HCT116 (cell line): Measurements from ENCODE around the gene NEK11. TPM values are rescaled to one million over a fixed set of nuclear protein-coding genes. Genes with fewer than 3 reads are reported as not detected.

ENCODE experiments used
- ATAC-seq: fragments of 200-7000 bp; cut with Tn5 transposase; 2 replicates; pipeline ENCODE4 v1.9.1; 2020; ENCODE audit warnings: mild to moderate bottlenecking, moderate library complexity
- BruUV-seq: library from RNA; stranded (reverse); fragments of 400-500 nt; replicated peaks from 2 replicates; lab custom pipeline; 2021; lab: Mats Ljungman, UMichigan
- CTCF ChIA-PET: fragments of 300-600 bp; sonication (Branson Sonifier 250); formaldehyde crosslinking; loops from one replicate; lab custom pipeline; 2021; ENCODE audit warnings: antibody characterized with exemption; lab: Charles Lee
- POLR2A ChIA-PET: fragments of 300-600, 350-600 bp; sonication (Branson Sonifier 250); formaldehyde crosslinking; loops from one replicate; lab custom pipeline; 2021; ENCODE audit warnings: antibody characterized with exemption; lab: Charles Lee
- RAD21 ChIA-PET, 2 experiments: fragments of 300-600 bp; sonication (Branson Sonifier 250); formaldehyde crosslinking; loops; one replicate each; lab custom pipeline; 2023; ENCODE audit warnings: low total read pairs in 2 of 2; ENCODE audit not compliant: uncharacterized antibody in 2 of 2, unreplicated experiment in 2 of 2, low non-redundant PET in 1 of 2; lab: Charles Lee
- DNase-seq: peaks from one replicate; pipeline ENCODE4 v3.0.0-alpha.2; 2010; ENCODE audit warnings: low read depth, low spot score
- H2AFZ ChIP-seq: fragments of 200-600 bp; shearing (Covaris generic), sonication (generic); 2 replicates; pipeline ENCODE4 v1.6.1; 2017; ENCODE audit warnings: low read depth, mixed run types, mixed read lengths, antibody characterized with exemption, low read length; ENCODE audit not compliant: poor library complexity, severe bottlenecking
- H3K27ac ChIP-seq: 2 replicates; pipeline ENCODE4 v1.5.1; 2012; ENCODE audit warnings: low read depth, low read length
- H3K27me3 ChIP-seq: fragments of 200-600 bp; sonication (generic); 2 replicates; pipeline ENCODE4 v1.6.1; 2016; ENCODE audit warnings: mixed run types, low read length, mixed read lengths; ENCODE audit not compliant: insufficient read depth
- H3K36me3 ChIP-seq, 2 experiments: fragments of 200-500 bp in 1 of 2; fragments of 200-600 bp in 1 of 2; sonication (Bioruptor generic) in 1 of 2; sonication (generic) in 1 of 2; 2 replicates each; pipeline versions ENCODE4 v1.5.1 to v1.6.1; 2014 to 2016; ENCODE audit warnings: low read length in 2 of 2, inconsistent platforms in 1 of 2, mixed read lengths in 1 of 2, mixed run types in 1 of 2; ENCODE audit not compliant: insufficient read depth in 2 of 2, control insufficient read depth in 1 of 2
- H3K4me1 ChIP-seq, 2 experiments: fragments of 200-600 bp in 1 of 2; sonication (generic) in 1 of 2; 2 replicates each; pipeline versions ENCODE4 v1.5.1 to v1.6.1; 2012 to 2017; ENCODE audit warnings: low read length in 2 of 2, inconsistent platforms in 1 of 2, mild to moderate bottlenecking in 1 of 2, mixed read lengths in 1 of 2, mixed run types in 1 of 2, moderate library complexity in 1 of 2; ENCODE audit not compliant: insufficient read depth in 2 of 2, control insufficient read depth in 1 of 2
- H3K4me2 ChIP-seq: fragments of 200-600 bp; sonication (generic); 2 replicates; pipeline ENCODE4 v1.6.1; 2017; ENCODE audit warnings: mixed run types, low read length, mixed read lengths
- H3K4me3 ChIP-seq, 2 experiments: fragments of 200-600 bp in 1 of 2; sonication (generic) in 1 of 2; replicated peaks in 1 of 2; 2 replicates each; pipeline ENCODE4 v1.5.1; 2011 to 2016; ENCODE audit warnings: low read length in 2 of 2, control low read depth in 1 of 2, low read depth in 1 of 2, mild to moderate bottlenecking in 1 of 2, mixed read lengths in 1 of 2, mixed run types in 1 of 2
- H3K79me2 ChIP-seq: fragments of 200-600 bp; sonication (generic); 2 replicates; pipeline ENCODE4 v1.6.1; 2017; ENCODE audit warnings: mild to moderate bottlenecking, mixed run types, low read length, moderate library complexity, mixed read lengths; ENCODE audit not compliant: insufficient read depth
- H3K9ac ChIP-seq: fragments of 200-600 bp; sonication (generic); 2 replicates; pipeline ENCODE4 v1.6.1; 2016; ENCODE audit warnings: low read length, mixed read lengths
- H3K9me2 ChIP-seq: fragments of 200-600 bp; sonication (generic), shearing (Covaris generic); 2 replicates; pipeline ENCODE4 v1.6.1; 2017; ENCODE audit warnings: mixed run types, mild to moderate bottlenecking, moderate library complexity; ENCODE audit not compliant: insufficient read depth
- H3K9me3 ChIP-seq, 2 experiments: fragments of 200-500 bp in 1 of 2; fragments of 200-600 bp in 1 of 2; sonication (Bioruptor generic) in 1 of 2; sonication (generic) in 1 of 2; 2 replicates each; pipeline ENCODE4 v1.6.1; 2014 to 2017; ENCODE audit warnings: low read length in 2 of 2, mixed read lengths in 2 of 2, inconsistent platforms in 1 of 2, low read depth in 1 of 2, mild to moderate bottlenecking in 1 of 2, mixed run types in 1 of 2, moderate library complexity in 1 of 2; ENCODE audit not compliant: control insufficient read depth in 1 of 2, insufficient read depth in 1 of 2
- H4K20me1 ChIP-seq: fragments of 200-600 bp; sonication (generic), shearing (Covaris generic); 2 replicates; pipeline ENCODE4 v1.6.1; 2017; ENCODE audit warnings: mixed run types, mild to moderate bottlenecking, moderate library complexity; ENCODE audit not compliant: insufficient read depth
- CEBPB ChIP-seq: IDR thresholded peaks from 2 replicates; pipeline ENCODE4 v1.6.1; 2012; ENCODE audit warnings: low read depth
- EGR1 ChIP-seq: IDR thresholded peaks from 2 replicates; pipeline ENCODE4 v1.6.1; 2012; ENCODE audit warnings: low read depth
- ELF1 ChIP-seq: IDR thresholded peaks from 2 replicates; pipeline ENCODE4 v1.6.1; 2012; ENCODE audit warnings: low read depth, borderline replicate concordance
- EZH2 ChIP-seq: fragments of 200-600 bp; sonication (generic); IDR thresholded peaks from 2 replicates; pipeline ENCODE4 v1.6.1; 2017; ENCODE audit warnings: antibody characterized with exemption, mixed run types
- EZH2phosphoT487 ChIP-seq: fragments of 200-600 bp; IDR thresholded peaks from 2 replicates; pipeline ENCODE4 v1.6.1; 2018; ENCODE audit warnings: antibody characterized with exemption, borderline replicate concordance
- FOSL1 ChIP-seq: IDR thresholded peaks from 2 replicates; pipeline ENCODE4 v1.6.1; 2012; ENCODE audit warnings: low read depth
- POLR2AphosphoS5 ChIP-seq: IDR thresholded peaks from 2 replicates; pipeline ENCODE4 v1.6.1; 2011; ENCODE audit warnings: mild to moderate bottlenecking, low read depth, low read length, moderate library complexity
- SP1 ChIP-seq: IDR thresholded peaks from 2 replicates; pipeline ENCODE4 v1.6.1; 2012; ENCODE audit warnings: low read depth
- SRF ChIP-seq: IDR thresholded peaks from 2 replicates; pipeline ENCODE4 v1.6.1; 2012; ENCODE audit warnings: low read depth
- TCF7L2 ChIP-seq: IDR thresholded peaks from 2 replicates; pipeline ENCODE4 v1.7.0; 2011; ENCODE audit warnings: borderline replicate concordance, inconsistent platforms; ENCODE audit not compliant: insufficient read depth, insufficient read length; ENCODE audit errors: extremely low read depth
- ZFX ChIP-seq: fragments of 450-650 bp; IDR thresholded peaks from 2 replicates; pipeline ENCODE4 v1.6.1; 2017
- ZNF274 ChIP-seq: fragments of 200-500 bp; sonication (Bioruptor generic); IDR thresholded peaks from 2 replicates; pipeline ENCODE4 v1.6.1; 2014; ENCODE audit warnings: mild to moderate bottlenecking, low read depth, low read length, inconsistent platforms
- intact Hi-C: fragments of 100-400 bp; cut with micrococcal nuclease; formaldehyde crosslinking; loops from 2 replicates; pipeline ENCODE4 v1.10.0; 2022
- total RNA-seq: library from RNA; stranded (reverse); gene quantifications from one replicate; pipeline ENCODE4 v1.2.1, GENCODE V29; 2021; ENCODE audit not compliant: unreplicated experiment
- TF ChIP-seq, protein P1 (sequence below): IDR thresholded peaks from 2 replicates; pipeline ENCODE4 v1.6.1; 2012
- TF ChIP-seq, protein P2 (sequence below), 3 experiments: fragments of 200-600 bp in 1 of 3; sonication (generic) in 1 of 3; IDR thresholded peaks in 2 of 3; conservative IDR thresholded peaks in 1 of 3; 2 replicates each; pipeline ENCODE4 v1.5.1; 2012 to 2017; ENCODE audit warnings: low read depth in 2 of 3, low read length in 2 of 3, antibody characterized with exemption in 1 of 3, borderline replicate concordance in 1 of 3, control low read depth in 1 of 3, mild to moderate bottlenecking in 1 of 3, mixed read lengths in 1 of 3, mixed run types in 1 of 3, moderate library complexity in 1 of 3; ENCODE audit not compliant: insufficient read depth in 1 of 3

The NEK11 gene
- total RNA-seq, 1 experiment from 2014 or later: 3.1 TPM

DNA sequence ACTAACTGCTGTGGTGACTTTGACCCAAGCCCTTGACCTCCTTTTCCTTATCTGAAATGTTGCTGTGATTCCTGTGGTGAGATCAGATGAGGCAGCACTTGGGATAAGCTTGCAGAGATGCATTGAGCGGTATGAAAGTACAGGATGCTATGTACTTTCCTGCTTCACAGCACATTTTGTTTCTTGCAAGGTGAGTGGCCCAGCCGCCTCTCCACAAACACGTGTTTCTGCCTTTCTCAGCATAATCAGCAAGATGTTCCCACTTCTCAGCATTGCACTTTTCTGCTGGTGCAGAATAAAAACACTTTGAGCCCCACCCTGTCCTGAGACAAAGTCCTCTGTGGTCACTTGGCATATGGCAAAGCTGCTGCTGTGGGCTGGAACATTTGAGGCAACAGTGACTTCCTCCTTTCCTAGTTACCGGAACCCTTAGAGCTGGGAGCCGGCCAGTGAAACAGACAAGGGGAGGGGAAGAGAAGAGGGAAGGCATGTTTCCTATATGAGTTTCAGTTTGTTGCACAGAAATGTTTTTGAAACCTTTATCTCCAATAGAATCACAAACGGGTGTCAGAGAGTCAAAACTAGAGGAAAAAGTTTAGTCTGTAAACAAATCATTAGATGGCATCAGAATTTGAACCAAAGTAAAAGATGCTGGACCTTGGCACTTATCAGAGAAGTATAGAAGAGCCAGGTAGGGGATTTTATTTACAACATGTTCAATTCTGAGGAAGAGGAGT is 359.9 kb downstream of the NEK11 start:
- H3K27ac ChIP-seq: no peak overlapping the region
- DNase-seq: no peak
- TF ChIP-seq TCF7L2 (no peak), ZNF274 (no peak), EZH2 (no peak), FOSL1 (no peak)
- TF ChIP-seq, protein P1, sequence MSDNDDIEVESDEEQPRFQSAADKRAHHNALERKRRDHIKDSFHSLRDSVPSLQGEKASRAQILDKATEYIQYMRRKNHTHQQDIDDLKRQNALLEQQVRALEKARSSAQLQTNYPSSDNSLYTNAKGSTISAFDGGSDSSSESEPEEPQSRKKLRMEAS: no peak
- TF ChIP-seq, all 23 proteins: peak for 0
- no peak overlapping the region for H3K4me3 ChIP-seq
- no peak overlapping the region for H3K4me2 ChIP-seq
- 0 out of 2 replicates have a peak, but pooled peaks cover 4% of the 10 kb centered on the region for H3K79me2 ChIP-seq
- intact Hi-C loops: no loop called here
- ATAC-seq: no peak
- H3K36me3 ChIP-seq: no peaks in the 10 kb centered on the region
- H2AFZ ChIP-seq: no peak overlapping the region
- ChIA-PET RAD21 (no interaction called here), POLR2A (no interaction called here), CTCF (no interaction called here)
- H3K4me1 ChIP-seq: peaks cover 3 to 12% of the 10 kb centered on the region in 2 experiments; a peak in 2 of 4 replicates
- H3K9ac ChIP-seq: no peak overlapping the region
- H3K9me3 ChIP-seq: no peaks in the 10 kb centered on the region
- BruUV-seq: no TSS peak
- H4K20me1 ChIP-seq: no peaks in the 10 kb centered on the region
- no peaks in the 10 kb centered on the region for H3K27me3 ChIP-seq
- H3K9me2 ChIP-seq: no peaks in the 10 kb centered on the region

DNA sequence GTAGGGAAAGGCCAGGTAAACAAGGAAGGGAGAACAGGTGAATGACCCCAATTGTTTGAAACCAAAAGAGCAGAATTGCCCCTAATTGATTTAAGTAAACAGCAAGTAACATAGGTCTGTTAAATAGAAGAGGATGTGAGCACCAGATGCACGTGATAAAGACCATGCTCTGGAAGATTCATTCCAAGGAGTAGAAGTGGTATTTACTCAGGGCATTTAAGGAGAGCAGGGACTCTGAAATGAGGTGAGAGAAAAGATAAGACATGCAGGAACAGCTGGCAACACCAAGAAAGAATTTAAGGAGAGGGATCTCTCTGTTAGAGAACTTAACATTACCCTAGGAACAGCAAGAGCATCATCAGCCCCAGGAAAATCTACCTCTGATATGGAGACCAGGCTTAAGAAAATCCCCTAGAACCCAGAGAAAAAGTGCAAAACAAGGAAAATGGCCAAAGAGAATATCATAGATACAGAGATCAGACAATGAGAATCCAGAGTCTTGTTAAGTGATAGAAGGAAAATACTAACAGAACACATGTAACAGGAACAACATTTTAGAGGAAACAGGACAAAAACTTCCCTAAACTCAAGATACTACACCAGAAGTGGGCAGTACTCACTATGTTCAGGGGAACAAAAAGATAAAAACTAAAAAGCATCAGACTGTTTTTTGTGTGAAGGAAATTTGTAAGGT is 361.3 kb downstream of the NEK11 start:
- intact Hi-C loops: no loop called here
- Histone ChIP-seq H3K9me3 (no peaks in the 10 kb centered on the region), H3K9ac (no peak overlapping the region), H3K27ac (no peak overlapping the region), H3K36me3 (no peaks in the 10 kb centered on the region), H3K27me3 (no peaks in the 10 kb centered on the region), H3K4me1 (no peaks in the 10 kb centered on the region), H3K4me3 (no peak overlapping the region), H3K9me2 (no peaks in the 10 kb centered on the region), H3K79me2 (no peaks in the 10 kb centered on the region), H2AFZ (no peak overlapping the region), H3K4me2 (no peak overlapping the region), H4K20me1 (no peaks in the 10 kb centered on the region)
- no peak for DNase-seq
- no TSS peak for BruUV-seq
- ChIA-PET POLR2A (no interaction called here), CTCF (no interaction called here), RAD21 (no interaction called here)
- TF ChIP-seq, protein P2, sequence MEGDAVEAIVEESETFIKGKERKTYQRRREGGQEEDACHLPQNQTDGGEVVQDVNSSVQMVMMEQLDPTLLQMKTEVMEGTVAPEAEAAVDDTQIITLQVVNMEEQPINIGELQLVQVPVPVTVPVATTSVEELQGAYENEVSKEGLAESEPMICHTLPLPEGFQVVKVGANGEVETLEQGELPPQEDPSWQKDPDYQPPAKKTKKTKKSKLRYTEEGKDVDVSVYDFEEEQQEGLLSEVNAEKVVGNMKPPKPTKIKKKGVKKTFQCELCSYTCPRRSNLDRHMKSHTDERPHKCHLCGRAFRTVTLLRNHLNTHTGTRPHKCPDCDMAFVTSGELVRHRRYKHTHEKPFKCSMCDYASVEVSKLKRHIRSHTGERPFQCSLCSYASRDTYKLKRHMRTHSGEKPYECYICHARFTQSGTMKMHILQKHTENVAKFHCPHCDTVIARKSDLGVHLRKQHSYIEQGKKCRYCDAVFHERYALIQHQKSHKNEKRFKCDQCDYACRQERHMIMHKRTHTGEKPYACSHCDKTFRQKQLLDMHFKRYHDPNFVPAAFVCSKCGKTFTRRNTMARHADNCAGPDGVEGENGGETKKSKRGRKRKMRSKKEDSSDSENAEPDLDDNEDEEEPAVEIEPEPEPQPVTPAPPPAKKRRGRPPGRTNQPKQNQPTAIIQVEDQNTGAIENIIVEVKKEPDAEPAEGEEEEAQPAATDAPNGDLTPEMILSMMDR (IDR thresholded peaks at IDR 0.05 in 2 of 3, conservative IDR thresholded peaks at IDR 0.05 in 1 of 3; ENCODE audit: borderline replicate concordance in 1 of 3, insufficient read depth in 1 of 3, low read depth in 2 of 3, low read length in 2 of 3): no peak
- TF ChIP-seq ZNF274 (no peak), CEBPB (no peak), SRF (no peak), EGR1 (no peak), ELF1 (no peak), TCF7L2 (no peak), EZH2phosphoT487 (no peak), ZFX (no peak), SP1 (no peak), POLR2AphosphoS5 (no peak)
- no peak for ATAC-seq
